ENCODE data around the gene ZFYVE21.

Gene ZFYVE21

GRCh38 chr14:103726474-103726873 lies 10.9 kb downstream of the ZFYVE21 start:
- DNase-seq, result no peak

GRCh38 chr14:103727313-103727980 lies 11.8 kb downstream of the ZFYVE21 start:
- no peak for DNase-seq

- DNase-seq, result no peak
These were observed 12.5 kb downstream of the ZFYVE21 start for GRCh38 chr14:103728141-103728540.

GRCh38 chr14:103728721-103729120 lies 13.1 kb downstream of the ZFYVE21 start:
- no peak for DNase-seq

- DNase-seq, result no peak
These were observed 14.2 kb downstream of the ZFYVE21 start for GRCh38 chr14:103729496-103730448.

GRCh38 chr14:103730490-103731035 lies 15.0 kb downstream of the ZFYVE21 start:
- no peak for DNase-seq

- DNase-seq, result no peak
These were observed 15.9 kb downstream of the ZFYVE21 start for GRCh38 chr14:103731481-103731880.

- no peak for DNase-seq
These were observed 16.6 kb downstream of the ZFYVE21 start for GRCh38 chr14:103731916-103732867.

- no peak for DNase-seq
These were observed 17.4 kb downstream of the ZFYVE21 start for GRCh38 chr14:103732868-103733620.

- no peak for DNase-seq
These were observed 18.0 kb downstream of the ZFYVE21 start for GRCh38 chr14:103733651-103734050.

- DNase-seq, result no peak
These were observed 18.7 kb downstream of the ZFYVE21 start for GRCh38 chr14:103734081-103734888.

GRCh38 chr14:103735022-103735421 lies 19.4 kb downstream of the ZFYVE21 start:
- DNase-seq, result no peak

GRCh38 chr14:103735439-103735814 lies 19.8 kb downstream of the ZFYVE21 start:
- DNase-seq, result no peak

- no peak for DNase-seq
These were observed 20.4 kb downstream of the ZFYVE21 start for GRCh38 chr14:103735815-103736545.

GRCh38 chr14:103736546-103737431 lies 21.2 kb downstream of the ZFYVE21 start:
- no peak for DNase-seq

- no peak for DNase-seq
These were observed 21.9 kb downstream of the ZFYVE21 start for GRCh38 chr14:103737432-103738045.

- DNase-seq, result no peak
These were observed 22.6 kb downstream of the ZFYVE21 start for GRCh38 chr14:103738166-103738565.

GRCh38 chr14:103738701-103739451 lies 23.3 kb downstream of the ZFYVE21 start:
- DNase-seq, result no peak
